HL-60 (cell line): Measurements from ENCODE around the gene TRA2B.

Experiments used
- DNase-seq, 2 experiments: peaks; one replicate each; pipeline ENCODE4 v3.0.0-alpha.2; 2010 to 2020; ENCODE audit warnings: low read depth in 1 of 2, low spot score in 1 of 2
- H3K27ac ChIP-seq: fragments of 250-450 bp; sonication (Bioruptor Pico); replicated peaks from 2 replicates; pipeline ENCODE4 v1.5.1; 2020; ENCODE audit warnings: mild to moderate bottlenecking, moderate library complexity
- H3K27me3 ChIP-seq: fragments of 250-450 bp; sonication (Bioruptor Pico); 2 replicates; pipeline ENCODE4 v1.5.1; 2021; ENCODE audit warnings: mild to moderate bottlenecking, moderate library complexity; ENCODE audit not compliant: insufficient read depth, poor library complexity, severe bottlenecking
- H3K4me3 ChIP-seq: replicated peaks from 2 replicates; pipeline ENCODE4 v1.5.1; 2011; ENCODE audit warnings: mild to moderate bottlenecking, control low read depth, low read length; ENCODE audit not compliant: insufficient read depth
- CTCF ChIP-seq: IDR thresholded peaks from one replicate; pipeline ENCODE4 v1.5.1; 2011; ENCODE audit warnings: low read length, control low read depth, inconsistent platforms; ENCODE audit not compliant: insufficient read depth
- GABPA ChIP-seq: IDR thresholded peaks from 2 replicates; pipeline ENCODE4 v1.6.1; 2012; ENCODE audit warnings: low read depth
- POLR2AphosphoS5 ChIP-seq: IDR thresholded peaks from 2 replicates; pipeline ENCODE4 v1.6.1; 2012; ENCODE audit warnings: low read depth
- REST ChIP-seq: IDR thresholded peaks from 2 replicates; pipeline ENCODE4 v1.6.1; 2012; ENCODE audit warnings: low read depth; ENCODE audit not compliant: insufficient replicate concordance
- SPI1 ChIP-seq: IDR thresholded peaks from 2 replicates; pipeline ENCODE4 v1.6.1; 2012; ENCODE audit warnings: low read depth, mild to moderate bottlenecking, borderline replicate concordance

The TRA2B gene

GRCh38 chr3:185928496-185928895 is 9.3 kb downstream of the TRA2B start:
- Histone ChIP-seq H3K27ac (no peak overlapping the region), H3K27me3 (no peaks in the 10 kb centered on the region), H3K4me3 (no peak overlapping the region)
- TF ChIP-seq SPI1, result peak; percentile 78
- TF ChIP-seq GABPA, result no peak
- no peak for DNase-seq

DNA sequence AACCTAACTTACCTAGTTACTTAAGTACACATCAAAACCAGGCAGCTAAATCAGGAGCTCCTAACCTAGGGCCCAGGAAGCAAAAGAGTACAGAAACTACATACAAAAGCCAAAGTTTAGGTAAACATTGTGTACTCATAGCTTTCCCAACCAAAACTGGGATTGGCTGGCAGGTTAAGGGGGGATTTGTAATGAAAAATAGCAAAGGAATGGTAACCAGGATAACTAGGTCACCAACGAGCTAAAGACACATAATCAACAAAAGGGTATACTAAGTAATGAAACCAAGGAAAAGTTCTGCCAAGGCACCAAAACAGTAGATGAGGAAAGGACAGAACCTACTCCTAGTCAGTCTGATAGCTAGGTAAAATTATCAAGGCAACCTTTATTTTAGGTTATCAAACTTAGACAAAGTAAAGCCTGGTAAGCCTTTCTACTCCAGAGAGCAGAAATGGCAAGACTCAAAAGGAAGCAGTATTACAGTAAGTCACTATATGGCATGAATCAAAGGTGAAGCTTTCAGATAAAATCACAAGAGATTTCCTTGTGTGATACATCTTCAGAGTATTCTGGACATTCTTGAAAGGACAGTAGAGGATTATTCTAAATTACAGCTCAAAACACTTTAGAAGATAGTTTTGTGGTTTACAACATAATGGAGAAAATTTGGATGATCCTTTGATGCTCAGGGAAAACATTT is 10.2 kb downstream of the TRA2B start:
- no peak overlapping the region for H3K27ac ChIP-seq
- no peak for TF ChIP-seq CTCF
- TF ChIP-seq POLR2AphosphoS5, result no peak
- TF ChIP-seq GABPA, result no peak
- no peak for TF ChIP-seq SPI1
- TF ChIP-seq REST, result no peak
- no peak for DNase-seq
- H3K27me3 ChIP-seq, result no peaks in the 10 kb centered on the region
- no peak overlapping the region for H3K4me3 ChIP-seq

DNA sequence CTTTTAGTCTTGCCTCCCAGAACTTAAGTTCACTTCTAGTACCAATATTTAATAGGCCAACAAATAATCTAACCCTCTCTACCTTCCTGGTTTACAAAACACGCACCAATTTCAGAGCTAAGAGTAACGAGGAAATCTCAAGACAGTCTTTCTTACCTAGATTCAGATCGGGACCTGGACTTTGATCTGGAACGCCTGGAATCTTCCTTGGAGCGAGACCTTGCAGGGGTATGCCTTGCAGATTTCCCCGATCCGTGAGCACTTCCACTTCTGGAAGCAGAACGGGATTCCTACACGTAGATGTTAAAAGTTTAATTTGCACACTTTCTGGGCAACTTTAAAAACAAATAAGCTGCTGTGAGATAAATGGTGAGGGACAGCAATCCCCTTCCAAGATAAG is 11.4 kb downstream of the TRA2B start:
- no peak for DNase-seq
- Histone ChIP-seq H3K27me3 (no peaks in the 10 kb centered on the region), H3K27ac (no peak overlapping the region), H3K4me3 (no peak overlapping the region)
- TF ChIP-seq SPI1 (no peak), CTCF (no peak), GABPA (no peak), POLR2AphosphoS5 (no peak), REST (no peak)

GRCh38 chr3:185925353-185925752 is 12.5 kb downstream of the TRA2B start:
- TF ChIP-seq REST, result no peak
- no peak for TF ChIP-seq GABPA
- TF ChIP-seq POLR2AphosphoS5, result peak; percentile 17; the same call in 1 of the 2 replicates
- TF ChIP-seq CTCF, result no peak
- TF ChIP-seq SPI1, result no peak

More at GRCh38 chr3:185925353-185925752, 12.5 kb downstream of the TRA2B start:
- H3K27ac ChIP-seq, result no peak overlapping the region
- no peak overlapping the region for H3K4me3 ChIP-seq
- DNase-seq, result no peak
- no peaks in the 10 kb centered on the region for H3K27me3 ChIP-seq
